ENCODE measurements around the gene CFAP69. TPM values are rescaled to one million over a fixed set of nuclear protein-coding genes. Genes with fewer than 3 reads are reported as not detected.

CFAP69 gene
- total and polyA plus RNA-seq, 5 donors from 2014 or later = not detected

DNA sequence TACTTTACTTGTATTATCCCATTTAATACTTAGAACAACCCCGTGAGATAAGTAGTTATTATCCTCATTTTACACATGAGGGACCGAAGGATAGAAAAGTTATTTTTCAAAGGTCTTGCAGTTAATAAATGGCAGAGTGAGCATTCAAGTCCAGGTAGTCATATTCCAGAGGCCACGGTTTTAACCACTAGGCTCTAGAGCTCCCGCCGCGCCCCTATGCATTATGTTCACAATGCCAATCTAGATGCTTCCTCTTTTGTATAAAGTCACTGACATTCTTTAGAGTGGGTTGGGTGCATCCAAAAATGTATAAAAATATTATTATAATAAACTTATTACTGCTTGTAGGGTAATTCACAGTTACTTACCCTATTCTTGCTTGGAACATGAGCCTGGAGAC, 11.4 kb upstream of the CFAP69 start:
- H3K36me3 ChIP-seq (ENCODE audit: control insufficient read depth, insufficient read depth, low read length) = no peaks in the 10 kb centered on the region
- no peak overlapping the region for H3K4me3 Mint-ChIP-seq
- H3K27me3 ChIP-seq (ENCODE audit: control insufficient read depth, insufficient read depth, low read length) = peaks cover 2% of the 10 kb centered on the region
- no peak overlapping the region for H3K4me3 ChIP-seq (ENCODE audit: low read depth, low read length)
- no peaks in the 10 kb centered on the region for H3K27me3 Mint-ChIP-seq
- no peak for DNase-seq
- no peak for ATAC-seq (ENCODE audit: low read depth in 2 of 2)
- no peaks in the 10 kb centered on the region for H3K4me1 ChIP-seq (ENCODE audit: control insufficient read depth, insufficient read depth, low read length, poor library complexity, severe bottlenecking)
- no peaks in the 10 kb centered on the region for H3K4me1 Mint-ChIP-seq
- no peaks in the 10 kb centered on the region for H3K9me3 ChIP-seq (ENCODE audit: control insufficient read depth in 2 of 2, low read length in 2 of 2)
- no peak overlapping the region for H3K27ac Mint-ChIP-seq
- no peak overlapping the region for H3K27ac ChIP-seq (ENCODE audit: insufficient read depth, low read length, poor library complexity, severe bottlenecking)
- H3K36me3 Mint-ChIP-seq = no peaks in the 10 kb centered on the region
- no peaks in the 10 kb centered on the region for H3K9me3 Mint-ChIP-seq

DNA sequence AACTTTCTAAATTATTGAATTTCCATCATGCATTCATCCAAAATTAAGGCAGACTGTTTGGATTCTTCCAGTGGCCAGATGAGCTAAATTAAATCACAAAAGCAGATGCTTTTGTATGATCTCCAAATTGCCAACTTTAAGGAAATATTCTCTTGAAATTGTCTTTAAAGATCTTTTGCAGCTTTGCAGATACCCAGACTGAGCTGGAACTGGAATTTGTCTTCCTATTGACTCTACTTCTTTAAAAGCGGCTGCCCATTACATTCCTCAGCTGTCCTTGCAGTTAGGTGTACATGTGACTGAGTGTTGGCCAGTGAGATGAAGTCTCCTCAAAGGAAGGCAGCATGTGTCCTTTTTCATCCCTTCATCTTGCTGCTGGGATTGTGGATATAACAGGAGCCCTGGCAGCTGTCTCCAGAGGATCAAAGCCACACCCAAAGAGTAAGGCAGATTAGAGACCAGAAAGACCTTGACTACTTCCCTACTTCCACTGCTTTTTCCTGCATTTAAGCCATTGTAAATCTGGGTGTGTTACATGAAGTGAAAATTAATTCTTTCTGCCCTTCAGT, 8.2 kb upstream of the CFAP69 start:
- H3K9me3 ChIP-seq (ENCODE audit: control insufficient read depth in 2 of 2, low read length in 2 of 2) = no peaks in the 10 kb centered on the region
- no peak overlapping the region for H3K27ac ChIP-seq (ENCODE audit: insufficient read depth, low read length, poor library complexity, severe bottlenecking)
- Mint-ChIP-seq H3K4me1 (peaks cover 0 to 2% (median 0%) of the 10 kb centered on the region in 4 donors), H3K4me3 (no peak overlapping the region), H3K36me3 (no peaks in the 10 kb centered on the region), H3K27me3 (peaks cover 2% of the 10 kb centered on the region), H3K9me3 (no peaks in the 10 kb centered on the region), H3K27ac (no peak overlapping the region)
- peaks cover 2% of the 10 kb centered on the region for H3K27me3 ChIP-seq (ENCODE audit: control insufficient read depth, insufficient read depth, low read length)
- DNase-seq (no peak), ATAC-seq (ENCODE audit: low read depth in 2 of 2) (no peak)
- H3K36me3 ChIP-seq (ENCODE audit: control insufficient read depth, insufficient read depth, low read length) = no peaks in the 10 kb centered on the region
- H3K4me1 ChIP-seq (ENCODE audit: control insufficient read depth, insufficient read depth, low read length, poor library complexity, severe bottlenecking) = no peaks in the 10 kb centered on the region
- H3K4me3 ChIP-seq (ENCODE audit: low read depth, low read length) = no peak overlapping the region

DNA sequence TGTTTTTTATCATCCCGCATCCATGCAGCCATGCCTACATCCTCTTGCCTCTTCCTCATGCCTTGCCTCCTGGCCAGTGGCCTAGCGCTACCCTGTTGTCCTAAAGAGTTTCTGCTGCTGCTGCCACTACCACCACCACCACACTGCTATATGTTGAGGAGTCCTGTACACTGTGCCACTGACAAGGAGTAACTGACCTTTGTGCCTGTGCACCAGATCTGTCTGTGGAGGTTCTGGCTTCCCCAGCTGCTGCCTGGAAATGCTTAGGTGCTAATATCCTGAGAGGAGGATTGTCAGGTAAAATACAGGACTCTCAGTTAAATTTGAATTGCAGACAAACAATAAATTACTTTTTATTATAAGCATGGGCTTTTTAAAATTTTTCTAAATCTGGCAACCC, 7.0 kb upstream of the CFAP69 start:
- DNase-seq (no peak), ATAC-seq (ENCODE audit: low read depth in 2 of 2) (no peak)
- peaks cover 9% of the 10 kb centered on the region for H3K27me3 ChIP-seq (ENCODE audit: control insufficient read depth, insufficient read depth, low read length)
- Mint-ChIP-seq H3K4me3 (no peak overlapping the region), H3K4me1 (peaks cover 0 to 2% (median 0%) of the 10 kb centered on the region in 4 donors), H3K27ac (no peak overlapping the region), H3K9me3 (peaks cover 0 to 1% (median 0%) of the 10 kb centered on the region in 7 donors), H3K36me3 (no peaks in the 10 kb centered on the region), H3K27me3 (peaks cover 12% of the 10 kb centered on the region)
- no peaks in the 10 kb centered on the region for H3K4me1 ChIP-seq (ENCODE audit: control insufficient read depth, insufficient read depth, low read length, poor library complexity, severe bottlenecking)
- H3K27ac ChIP-seq (ENCODE audit: insufficient read depth, low read length, poor library complexity, severe bottlenecking) = no peak overlapping the region
- H3K4me3 ChIP-seq (ENCODE audit: low read depth, low read length) = no peak overlapping the region
- H3K36me3 ChIP-seq (ENCODE audit: control insufficient read depth, insufficient read depth, low read length) = no peaks in the 10 kb centered on the region
- H3K9me3 ChIP-seq (ENCODE audit: control insufficient read depth in 2 of 2, low read length in 2 of 2) = no peaks in the 10 kb centered on the region

DNA sequence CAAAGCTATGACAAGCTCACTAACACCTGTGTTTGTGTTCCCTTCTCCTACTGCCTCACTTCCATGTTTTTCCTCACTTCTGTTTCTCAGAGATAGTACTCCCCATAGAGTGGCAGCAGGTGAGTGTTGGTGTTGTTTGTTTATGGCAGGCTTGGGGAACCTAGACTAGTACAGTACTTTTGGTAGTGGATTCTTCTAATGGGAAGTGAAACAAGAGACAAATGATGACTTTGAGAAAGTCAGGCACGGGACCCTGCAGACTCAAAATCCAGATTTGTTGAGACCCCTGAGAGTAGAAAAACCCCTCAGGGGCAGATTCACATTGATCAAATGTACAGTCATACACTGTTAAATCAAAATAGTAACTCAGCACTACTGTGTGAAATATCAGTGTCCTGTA, 6.4 kb upstream of the CFAP69 start:
- no peaks in the 10 kb centered on the region for H3K4me1 ChIP-seq (ENCODE audit: control insufficient read depth, insufficient read depth, low read length, poor library complexity, severe bottlenecking)
- ATAC-seq (ENCODE audit: low read depth in 2 of 2) (no peak), DNase-seq (no peak)
- Mint-ChIP-seq H3K4me3 (no peak overlapping the region), H3K36me3 (no peaks in the 10 kb centered on the region), H3K27ac (no peak overlapping the region), H3K27me3 (peaks cover 13% of the 10 kb centered on the region), H3K9me3 (peaks cover 0 to 1% (median 0%) of the 10 kb centered on the region in 7 donors), H3K4me1 (peaks cover 0 to 2% (median 0%) of the 10 kb centered on the region in 4 donors)
- H3K27ac ChIP-seq (ENCODE audit: insufficient read depth, low read length, poor library complexity, severe bottlenecking) = no peak overlapping the region
- H3K36me3 ChIP-seq (ENCODE audit: control insufficient read depth, insufficient read depth, low read length) = no peaks in the 10 kb centered on the region
- no peaks in the 10 kb centered on the region for H3K9me3 ChIP-seq (ENCODE audit: control insufficient read depth in 2 of 2, low read length in 2 of 2)
- peaks cover 9% of the 10 kb centered on the region for H3K27me3 ChIP-seq (ENCODE audit: control insufficient read depth, insufficient read depth, low read length)
- no peak overlapping the region for H3K4me3 ChIP-seq (ENCODE audit: low read depth, low read length)

DNA sequence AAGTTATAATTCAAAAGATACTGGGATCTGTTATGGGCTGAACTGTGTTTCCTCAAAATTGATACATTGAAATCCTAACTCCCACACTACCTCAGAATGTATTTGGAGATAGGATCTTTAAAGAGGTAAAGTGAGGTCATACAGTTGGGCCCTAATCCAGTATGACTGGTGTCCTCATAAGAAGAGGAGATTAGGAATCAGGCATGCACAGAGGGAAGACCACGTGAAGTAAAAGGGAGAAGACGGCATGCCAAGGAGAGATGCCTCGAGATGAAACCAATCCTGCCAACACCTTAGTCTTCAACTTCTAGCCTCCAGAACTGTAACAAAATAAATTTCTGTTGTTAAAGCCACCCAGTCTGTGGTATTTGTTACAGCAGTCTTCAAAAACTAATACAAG, 5.9 kb upstream of the CFAP69 start:
- Mint-ChIP-seq H3K4me1 (peaks cover 0 to 2% (median under 1%) of the 10 kb centered on the region in 4 donors), H3K36me3 (no peaks in the 10 kb centered on the region), H3K27ac (no peak overlapping the region), H3K4me3 (no peak overlapping the region), H3K27me3 (peaks cover 16% of the 10 kb centered on the region), H3K9me3 (peaks cover 0 to 1% (median 0%) of the 10 kb centered on the region in 7 donors)
- no peak for ATAC-seq (ENCODE audit: low read depth in 2 of 2)
- Histone ChIP-seq H3K27me3 (ENCODE audit: control insufficient read depth, insufficient read depth, low read length) (peaks cover 11% of the 10 kb centered on the region), H3K4me1 (ENCODE audit: control insufficient read depth, insufficient read depth, low read length, poor library complexity, severe bottlenecking) (no peaks in the 10 kb centered on the region), H3K4me3 (ENCODE audit: low read depth, low read length) (no peak overlapping the region), H3K27ac (ENCODE audit: insufficient read depth, low read length, poor library complexity, severe bottlenecking) (no peak overlapping the region), H3K36me3 (ENCODE audit: control insufficient read depth, insufficient read depth, low read length) (no peaks in the 10 kb centered on the region), H3K9me3 (ENCODE audit: control insufficient read depth in 2 of 2, low read length in 2 of 2) (no peaks in the 10 kb centered on the region)
- DNase-seq = no peak

DNA sequence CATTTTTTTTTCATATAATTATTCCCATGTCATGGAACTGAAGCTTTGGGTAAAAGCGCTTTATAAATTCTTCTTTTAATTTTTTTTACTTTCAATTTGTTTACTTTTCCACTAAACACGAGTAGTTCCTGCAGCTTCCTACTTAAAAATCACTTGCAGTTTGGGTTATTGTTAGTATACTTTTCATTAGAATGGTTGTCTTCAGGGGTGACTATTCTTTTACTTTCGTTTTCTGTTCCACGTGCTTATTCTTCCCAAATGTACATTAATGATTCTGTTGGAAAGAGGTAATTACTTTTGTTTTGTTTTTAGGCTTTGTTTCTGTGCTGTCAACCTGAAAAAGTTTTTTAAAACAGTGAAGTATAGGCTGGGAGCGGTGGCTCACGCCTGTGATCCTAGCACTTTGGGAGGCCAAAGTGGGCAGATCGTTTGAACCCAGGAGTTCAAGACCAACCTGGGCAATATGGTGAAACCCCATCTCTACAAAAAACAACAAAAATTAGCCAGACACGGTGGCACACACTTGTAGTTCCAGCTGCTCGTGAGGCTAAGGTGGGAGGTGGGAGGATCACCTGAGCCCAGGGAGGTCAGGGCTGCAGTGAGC, 5.2 kb upstream of the CFAP69 start:
- Mint-ChIP-seq H3K4me3 (no peak overlapping the region), H3K9me3 (peaks cover 0 to 1% (median 0%) of the 10 kb centered on the region in 7 donors), H3K36me3 (no peaks in the 10 kb centered on the region), H3K27me3 (peaks cover 17% of the 10 kb centered on the region), H3K27ac (no peak overlapping the region), H3K4me1 (peaks cover 0 to 7% (median 2%) of the 10 kb centered on the region in 4 donors)
- Histone ChIP-seq H3K27me3 (ENCODE audit: control insufficient read depth, insufficient read depth, low read length) (peaks cover 14% of the 10 kb centered on the region), H3K36me3 (ENCODE audit: control insufficient read depth, insufficient read depth, low read length) (no peaks in the 10 kb centered on the region), H3K9me3 (ENCODE audit: control insufficient read depth in 2 of 2, low read length in 2 of 2) (no peaks in the 10 kb centered on the region), H3K4me3 (ENCODE audit: low read depth, low read length) (no peak overlapping the region), H3K4me1 (ENCODE audit: control insufficient read depth, insufficient read depth, low read length, poor library complexity, severe bottlenecking) (no peaks in the 10 kb centered on the region), H3K27ac (ENCODE audit: insufficient read depth, low read length, poor library complexity, severe bottlenecking) (no peak overlapping the region)
- DNase-seq (no peak), ATAC-seq (ENCODE audit: low read depth in 2 of 2) (no peak)

DNA sequence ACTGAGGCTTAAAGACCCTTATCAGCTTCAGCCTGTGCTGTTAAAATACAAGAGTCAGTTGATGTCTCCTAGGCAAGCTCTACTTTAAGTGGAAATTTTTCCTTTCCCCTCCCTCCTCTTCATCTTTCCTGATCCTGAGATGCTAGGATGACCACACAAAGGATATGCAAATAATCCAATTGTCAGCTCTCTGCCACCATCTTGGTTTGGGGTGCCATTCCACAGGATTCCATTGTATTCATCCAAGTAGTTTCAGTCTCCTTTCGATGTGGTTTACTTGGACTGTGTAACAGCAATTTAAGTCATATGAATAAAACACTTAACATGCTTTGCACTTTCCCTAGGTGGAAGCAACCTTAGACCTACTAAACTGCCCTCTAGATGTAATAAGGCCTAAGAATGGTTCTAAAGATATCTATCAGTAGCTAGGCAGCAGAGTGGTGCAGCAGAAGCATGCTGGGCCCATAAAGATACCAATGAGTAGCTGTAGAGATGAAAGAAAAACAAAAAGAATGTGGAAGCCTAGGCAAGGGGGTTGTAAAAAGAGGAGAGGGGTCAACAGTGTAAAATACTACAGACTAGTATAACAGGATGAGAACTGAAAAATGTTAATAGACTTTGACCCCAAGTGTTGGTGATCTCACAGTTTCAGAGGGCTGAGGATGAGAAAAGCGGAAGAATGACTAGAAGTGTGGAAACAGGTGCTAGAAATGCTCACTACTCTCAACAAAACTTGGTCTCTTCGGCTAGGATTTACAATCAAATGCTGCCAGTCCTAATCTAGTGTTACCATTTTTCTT, 2.4 kb upstream of the CFAP69 start:
- no peak overlapping the region for H3K4me3 Mint-ChIP-seq
- H3K27ac Mint-ChIP-seq = peak overlapping the region in 1 of 3 donors; percentile 14
- peaks cover 0 to 1% (median 0%) of the 10 kb centered on the region in 7 donors for H3K9me3 Mint-ChIP-seq
- H3K27me3 ChIP-seq (ENCODE audit: control insufficient read depth, insufficient read depth, low read length) = peaks cover 26% of the 10 kb centered on the region
- peaks cover 40% of the 10 kb centered on the region for H3K27me3 Mint-ChIP-seq
- DNase-seq (no peak), ATAC-seq (ENCODE audit: low read depth in 2 of 2) (no peak)
- no peak overlapping the region for H3K27ac ChIP-seq (ENCODE audit: insufficient read depth, low read length, poor library complexity, severe bottlenecking)
- peaks cover 0 to 20% (median 7%) of the 10 kb centered on the region in 4 donors for H3K4me1 Mint-ChIP-seq
- no peaks in the 10 kb centered on the region for H3K36me3 Mint-ChIP-seq
- H3K4me3 ChIP-seq (ENCODE audit: low read depth, low read length) = no peak overlapping the region
- no peaks in the 10 kb centered on the region for H3K9me3 ChIP-seq (ENCODE audit: control insufficient read depth in 2 of 2, low read length in 2 of 2)
- H3K4me1 ChIP-seq (ENCODE audit: control insufficient read depth, insufficient read depth, low read length, poor library complexity, severe bottlenecking) = peaks cover 9% of the 10 kb centered on the region
- no peaks in the 10 kb centered on the region for H3K36me3 ChIP-seq (ENCODE audit: control insufficient read depth, insufficient read depth, low read length)

Measured in CD4-positive, CD25-positive, alpha-beta regulatory T cell (primary cell).